T-cell (primary cell): ENCODE results near the gene PPP2R1B. TPM values are rescaled to one million over a fixed set of nuclear protein-coding genes. Genes with fewer than 3 reads are reported as not detected.

ENCODE experiments used
- ATAC-seq, 4 experiments: fragments of 200-7000 bp in 3 of 4; fragments of 150-1000 bp in 1 of 4; cut with Tn5 transposase; replicated peaks in 1 of 4; 1 replicate in 3 of 4; 2 replicates in 1 of 4; pipeline ENCODE4 v1.10.0; 2021; ENCODE audit warnings: moderate library complexity in 3 of 4, mild to moderate bottlenecking in 2 of 4, moderate number of reproducible peaks in 1 of 4
- CTCF ChIA-PET, 2 donors: fragments of 300-600 bp; sonication (Branson Sonifier 250); formaldehyde crosslinking; loops; one replicate each; lab custom pipeline; 2022; ENCODE audit warnings: antibody characterized with exemption in 2 of 2; lab: Charles Lee
- POLR2A ChIA-PET, 2 donors: fragments of 300-600 bp; sonication (Branson Sonifier 250); formaldehyde crosslinking; loops; one replicate each; lab custom pipeline; 2022; ENCODE audit warnings: antibody characterized with exemption in 2 of 2; lab: Charles Lee
- DNase-seq, 35 experiments: peaks; one replicate each; pipeline versions ENCODE4 v3.0.0 to v3.0.0-alpha.2; 2013 to 2023
- H3K27ac ChIP-seq: one replicate; pipeline ENCODE4 v1.5.1; 2013; ENCODE audit warnings: low read length
- H3K27me3 ChIP-seq, 2 experiments: replicated peaks in 1 of 2; 1 replicate in 1 of 2; 2 replicates in 1 of 2; pipeline versions ENCODE4 v1.6.1 to v1.7.0; 2013; ENCODE audit warnings: low read length in 1 of 2, mixed read lengths in 1 of 2; ENCODE audit not compliant: control insufficient read depth in 2 of 2, insufficient read depth in 2 of 2; ENCODE audit errors: extremely low read depth in 1 of 2
- H3K36me3 ChIP-seq, 2 donors: 1 replicate in 1 of 2; 2 replicates in 1 of 2; pipeline versions ENCODE4 v1.6.1 to v1.7.0; 2013; ENCODE audit warnings: low read length in 1 of 2; ENCODE audit not compliant: control insufficient read depth in 2 of 2, insufficient read depth in 1 of 2; ENCODE audit errors: extremely low read depth in 1 of 2
- H3K4me1 ChIP-seq, 2 experiments: 1 replicate in 1 of 2; 2 replicates in 1 of 2; pipeline versions ENCODE4 v1.6.1 to v1.7.0; 2013; ENCODE audit warnings: low read length in 2 of 2, mixed read lengths in 1 of 2; ENCODE audit not compliant: insufficient read depth in 2 of 2, control insufficient read depth in 1 of 2; ENCODE audit errors: extremely low read depth in 1 of 2
- H3K4me3 ChIP-seq, 2 donors: 1 replicate in 1 of 2; 2 replicates in 1 of 2; pipeline versions ENCODE4 v1.5.1 to v1.7.0; 2013; ENCODE audit warnings: mild to moderate bottlenecking in 2 of 2, low read length in 1 of 2, moderate library complexity in 1 of 2; ENCODE audit not compliant: control insufficient read depth in 1 of 2; ENCODE audit errors: extremely low read depth in 1 of 2
- H3K9me3 ChIP-seq: 2 replicates; pipeline ENCODE4 v1.7.0; 2013
- H3K27ac Mint-ChIP-seq, 2 donors: one replicate each; pipeline ENCODE4 v1.8.0; 2020 to 2021; ENCODE audit warnings: mild to moderate bottlenecking in 2 of 2, mixed read lengths in 2 of 2
- H3K27me3 Mint-ChIP-seq, 2 donors: one replicate each; pipeline ENCODE4 v1.8.0; 2021 to 2022; ENCODE audit warnings: mixed read lengths in 2 of 2
- H3K36me3 Mint-ChIP-seq: one replicate; pipeline ENCODE4 v1.8.0; 2021; ENCODE audit warnings: mixed read lengths
- H3K4me1 Mint-ChIP-seq, 3 donors: one replicate each; pipeline ENCODE4 v1.8.0; 2020 to 2022; ENCODE audit warnings: mixed read lengths in 3 of 3, mild to moderate bottlenecking in 1 of 3
- H3K4me3 Mint-ChIP-seq, 3 donors: one replicate each; pipeline ENCODE4 v1.8.0; 2020 to 2022; ENCODE audit warnings: mild to moderate bottlenecking in 3 of 3, mixed read lengths in 3 of 3, moderate library complexity in 3 of 3
- H3K9me3 Mint-ChIP-seq, 3 donors: one replicate each; pipeline ENCODE4 v1.8.0; 2020 to 2022; ENCODE audit warnings: mixed read lengths in 3 of 3
- WGBS: methylation state at CpG from one replicate; pipeline ENCODE4 v1.1.5; 2013; ENCODE audit warnings: missing lambda C conversion rate; ENCODE audit not compliant: insufficient coverage; 5-methylcytosine and 5-hydroxymethylcytosine counted together
- total RNA-seq, 35 experiments: library from RNA in 6 of 35; stranded (reverse) in 6 of 35; fragments of 120-200 nt in 1 of 35; gene quantifications; one replicate each; pipeline versions ENCODE4 v1.2.1 to v1.2.4 and lab custom pipeline; 2013 to 2026

The PPP2R1B gene
- total RNA-seq, 5 donors from 2014 or later (not counting 1 experiment from before 2014, with no cell fraction given) = 34.2 to 44.1 (median 37.4) TPM

- Histone ChIP-seq H3K9me3 (no peaks in the 10 kb centered on the region), H3K4me3 (no peak overlapping the region), H3K4me1 (no peaks in the 10 kb centered on the region), H3K27me3 (no peaks in the 10 kb centered on the region), H3K27ac (no peak overlapping the region), H3K36me3 (peaks cover 7 to 21% of the 10 kb centered on the region in 2 donors)
- Mint-ChIP-seq H3K9me3 (no peaks in the 10 kb centered on the region), H3K36me3 (peaks cover 29% of the 10 kb centered on the region), H3K4me3 (no peak overlapping the region), H3K4me1 (peaks cover 0 to 8% (median 3%) of the 10 kb centered on the region in 3 donors), H3K27me3 (no peaks in the 10 kb centered on the region), H3K27ac (no peak overlapping the region)
- ChIA-PET POLR2A (interaction anchor here in 1 of 2 donors (0.5 kb wide), 1 partner anchor 1418 kb away, joined by 9 read pairs; no protein-coding TSS in a partner anchor), CTCF (interaction anchor here in 1 of 2 donors (0.6 kb wide), 1 partner anchor 102 kb away, joined by 4 read pairs; no protein-coding TSS in a partner anchor)
- DNase-seq (no peak), ATAC-seq (no peak)
- no CpG with 5 or more reads among the region's 1 CpG for WGBS
Observed at GRCh38 chr11:111699579-111700156, 66.5 kb downstream of the PPP2R1B start.

GRCh38 chr11:111698852-111699559 lies 67.2 kb downstream of the PPP2R1B start:
- H3K9me3 Mint-ChIP-seq = no peaks in the 10 kb centered on the region
- H3K27me3 Mint-ChIP-seq = no peaks in the 10 kb centered on the region
- peaks cover 4 to 17% of the 10 kb centered on the region in 2 donors for H3K36me3 ChIP-seq
- H3K4me1 Mint-ChIP-seq = peaks cover 0 to 8% (median 3%) of the 10 kb centered on the region in 3 donors
- ChIA-PET POLR2A (interaction anchor here in 1 of 2 donors (0.5 kb wide), 1 partner anchor 1418 kb away, joined by 9 read pairs; no protein-coding TSS in a partner anchor), CTCF (no interaction called here)
- H3K4me1 ChIP-seq = no peaks in the 10 kb centered on the region
- no peak overlapping the region for H3K4me3 Mint-ChIP-seq
- no CpG with 5 or more reads among the region's 3 CpGs for WGBS
- H3K9me3 ChIP-seq = no peaks in the 10 kb centered on the region
- no peak overlapping the region for H3K27ac Mint-ChIP-seq
- H3K27ac ChIP-seq = no peak overlapping the region
- ATAC-seq = no peak
- H3K27me3 ChIP-seq = no peaks in the 10 kb centered on the region
- DNase-seq = no peak
- H3K4me3 ChIP-seq = no peak overlapping the region
- H3K36me3 Mint-ChIP-seq = peaks cover 29% of the 10 kb centered on the region

- H3K36me3 Mint-ChIP-seq = peaks cover 20% of the 10 kb centered on the region
- H3K27ac Mint-ChIP-seq = no peak overlapping the region
- Histone ChIP-seq H3K27me3 (no peaks in the 10 kb centered on the region), H3K9me3 (no peaks in the 10 kb centered on the region), H3K4me3 (no peak overlapping the region), H3K4me1 (no peaks in the 10 kb centered on the region), H3K27ac (no peak overlapping the region), H3K36me3 (peaks cover 0 to 7% of the 10 kb centered on the region in 2 donors)
- H3K27me3 Mint-ChIP-seq = no peaks in the 10 kb centered on the region
- H3K4me3 Mint-ChIP-seq = no peak overlapping the region
- ChIA-PET POLR2A (no interaction called here), CTCF (interaction anchor here in 1 of 2 donors (0.5 kb wide), 1 partner anchor 93 kb away, joined by 7 read pairs; no protein-coding TSS in a partner anchor)
- H3K4me1 Mint-ChIP-seq = peaks cover 0 to 8% (median 3%) of the 10 kb centered on the region in 3 donors
- no peak for DNase-seq
- no peak for ATAC-seq
- 100% methylated on average over 1 of the region's 1 CpG for WGBS
- no peaks in the 10 kb centered on the region for H3K9me3 Mint-ChIP-seq
Observed at GRCh38 chr11:111697933-111698371, 68.2 kb downstream of the PPP2R1B start.

- Mint-ChIP-seq H3K4me3 (no peak overlapping the region), H3K27me3 (no peaks in the 10 kb centered on the region), H3K27ac (no peak overlapping the region), H3K9me3 (no peaks in the 10 kb centered on the region), H3K4me1 (peaks cover 0 to 8% (median 3%) of the 10 kb centered on the region in 3 donors), H3K36me3 (peaks cover 16% of the 10 kb centered on the region)
- ATAC-seq (no peak), DNase-seq (no peak)
- Histone ChIP-seq H3K4me3 (no peak overlapping the region), H3K9me3 (no peaks in the 10 kb centered on the region), H3K36me3 (peaks cover 0 to 2% of the 10 kb centered on the region in 2 donors), H3K27me3 (no peaks in the 10 kb centered on the region), H3K4me1 (no peaks in the 10 kb centered on the region), H3K27ac (no peak overlapping the region)
- ChIA-PET CTCF (no interaction called here), POLR2A (no interaction called here)
- 94% methylated on average over 1 of the region's 1 CpG for WGBS
Observed at GRCh38 chr11:111696556-111696955, 69.6 kb downstream of the PPP2R1B start.

- ChIA-PET CTCF (interaction anchor here (1.0 to 1.3 kb wide), 2 partner anchors 10 to 108 kb away, joined by 3 read pairs; no protein-coding TSS in a partner anchor), POLR2A (no interaction called here)
- WGBS = 100% methylated on average over 2 of the region's 4 CpGs
Observed at GRCh38 chr11:111694851-111695250, 71.3 kb downstream of the PPP2R1B start.

GRCh38 chr11:111693224-111693937 lies 72.8 kb downstream of the PPP2R1B start:
- Histone ChIP-seq H3K9me3 (no peaks in the 10 kb centered on the region), H3K27me3 (no peaks in the 10 kb centered on the region), H3K4me1 (no peaks in the 10 kb centered on the region), H3K36me3 (peaks cover 0 to 2% of the 10 kb centered on the region in 2 donors), H3K4me3 (no peak overlapping the region), H3K27ac (no peak overlapping the region)
- ATAC-seq (no peak), DNase-seq (no peak)
- H3K4me3 Mint-ChIP-seq = no peak overlapping the region
- POLR2A ChIA-PET = no interaction called here
- peaks cover 0 to 2% (median 0%) of the 10 kb centered on the region in 3 donors for H3K4me1 Mint-ChIP-seq
- no peaks in the 10 kb centered on the region for H3K9me3 Mint-ChIP-seq
- H3K27me3 Mint-ChIP-seq = no peaks in the 10 kb centered on the region
- no peak overlapping the region for H3K27ac Mint-ChIP-seq
- 90% methylated on average over 2 of the region's 6 CpGs for WGBS
- CTCF ChIA-PET = interaction anchor here in 1 of 2 donors (0.7 kb wide), 2 partner anchors 60 to 392 kb away, joined by 3 read pairs; no protein-coding TSS in a partner anchor
- H3K36me3 Mint-ChIP-seq = peaks cover 38% of the 10 kb centered on the region

More at GRCh38 chr11:111694851-111695250, 71.3 kb downstream of the PPP2R1B start:
- no peak for ATAC-seq
- H3K4me3 Mint-ChIP-seq = no peak overlapping the region
- H3K36me3 Mint-ChIP-seq = peaks cover 27% of the 10 kb centered on the region
- no peaks in the 10 kb centered on the region for H3K9me3 Mint-ChIP-seq
- no peaks in the 10 kb centered on the region for H3K27me3 Mint-ChIP-seq
- Histone ChIP-seq H3K4me3 (no peak overlapping the region), H3K4me1 (no peaks in the 10 kb centered on the region), H3K27ac (no peak overlapping the region), H3K9me3 (no peaks in the 10 kb centered on the region), H3K27me3 (no peaks in the 10 kb centered on the region), H3K36me3 (peaks cover 0 to 2% of the 10 kb centered on the region in 2 donors)
- H3K27ac Mint-ChIP-seq = no peak overlapping the region
- DNase-seq = no peak
- peaks cover 0 to 8% (median 2%) of the 10 kb centered on the region in 3 donors for H3K4me1 Mint-ChIP-seq
